Gastroesophageal sphincter (tissue), 4 donors: ENCODE data around the gene CAMSAP1. TPM values are rescaled to one million over a fixed set of nuclear protein-coding genes. Genes with fewer than 3 reads are reported as not detected.

Experiments used
- ATAC-seq: fragments of 150-250 bp; one replicate; pipeline ENCODE4 v1.9.1; 2016; ENCODE audit warnings: mild to moderate bottlenecking, moderate library complexity
- H3K27ac ChIP-seq, 4 donors: fragments of 200-600 bp; sonication (generic) in 3 of 4; 1 replicate in 3 of 4; 2 replicates in 1 of 4; pipeline ENCODE4 v1.5.1; 2016 to 2019
- H3K27me3 ChIP-seq: fragments of 200-600 bp; sonication (generic); one replicate; pipeline ENCODE4 v1.5.1; 2019
- H3K36me3 ChIP-seq, 2 donors: fragments of 200-600 bp; sonication (generic); one replicate each; pipeline ENCODE4 v1.5.1; 2019; ENCODE audit warnings: control low read depth in 1 of 2
- H3K4me1 ChIP-seq, 3 donors: fragments of 200-600 bp; sonication (generic); 1 replicate in 2 of 3; 2 replicates in 1 of 3; pipeline ENCODE4 v1.5.1; 2016 to 2019; ENCODE audit warnings: control low read depth in 2 of 3
- H3K4me3 ChIP-seq, 2 donors: fragments of 200-600 bp; sonication (generic); one replicate each; pipeline ENCODE4 v1.5.1; 2019; ENCODE audit warnings: mild to moderate bottlenecking in 1 of 2, moderate library complexity in 1 of 2
- H3K9me3 ChIP-seq, 3 donors: fragments of 200-600 bp; sonication (generic); one replicate each; pipeline ENCODE4 v1.5.1; 2017 to 2019; ENCODE audit warnings: control low read depth in 2 of 3
- CTCF ChIP-seq, 4 experiments: fragments of 200-600 bp in 2 of 4; fragments of 450-650 bp in 2 of 4; sonication (generic) in 1 of 4; IDR thresholded peaks; one replicate each; pipeline ENCODE4 v1.5.1; 2017 to 2019; ENCODE audit warnings: antibody characterized with exemption in 4 of 4, mild to moderate bottlenecking in 2 of 4, moderate library complexity in 2 of 4
- EP300 ChIP-seq: sonication (generic); formaldehyde crosslinking; IDR thresholded peaks from one replicate; pipeline ENCODE4 v1.6.1; 2017; ENCODE audit warnings: antibody characterized with exemption, mild to moderate bottlenecking
- POLR2A ChIP-seq, 2 donors: fragments of 450-650 bp; IDR thresholded peaks; one replicate each; pipeline ENCODE4 v1.6.1; 2017; ENCODE audit warnings: antibody characterized with exemption in 2 of 2, mild to moderate bottlenecking in 2 of 2, moderate library complexity in 1 of 2
- POLR2AphosphoS5 ChIP-seq: sonication (generic); formaldehyde crosslinking; IDR thresholded peaks from one replicate; pipeline ENCODE4 v1.6.1; 2017; ENCODE audit warnings: antibody characterized with exemption
- WGBS, 2 donors: methylation state at CpG; one replicate each; pipeline ENCODE4 v1.1.5; 2018; ENCODE audit warnings: low coverage in 1 of 2; 5-methylcytosine and 5-hydroxymethylcytosine counted together
- total RNA-seq, 4 donors: library from RNA; depleted of rRNA; stranded (reverse); fragments of >200 nt; gene quantifications; one replicate each; pipeline ENCODE4 v1.1.0, GENCODE V29; 2016

The CAMSAP1 gene
- total RNA-seq, 4 donors from 2014 or later = 27.5 to 49.2 (median 28.2) TPM

DNA sequence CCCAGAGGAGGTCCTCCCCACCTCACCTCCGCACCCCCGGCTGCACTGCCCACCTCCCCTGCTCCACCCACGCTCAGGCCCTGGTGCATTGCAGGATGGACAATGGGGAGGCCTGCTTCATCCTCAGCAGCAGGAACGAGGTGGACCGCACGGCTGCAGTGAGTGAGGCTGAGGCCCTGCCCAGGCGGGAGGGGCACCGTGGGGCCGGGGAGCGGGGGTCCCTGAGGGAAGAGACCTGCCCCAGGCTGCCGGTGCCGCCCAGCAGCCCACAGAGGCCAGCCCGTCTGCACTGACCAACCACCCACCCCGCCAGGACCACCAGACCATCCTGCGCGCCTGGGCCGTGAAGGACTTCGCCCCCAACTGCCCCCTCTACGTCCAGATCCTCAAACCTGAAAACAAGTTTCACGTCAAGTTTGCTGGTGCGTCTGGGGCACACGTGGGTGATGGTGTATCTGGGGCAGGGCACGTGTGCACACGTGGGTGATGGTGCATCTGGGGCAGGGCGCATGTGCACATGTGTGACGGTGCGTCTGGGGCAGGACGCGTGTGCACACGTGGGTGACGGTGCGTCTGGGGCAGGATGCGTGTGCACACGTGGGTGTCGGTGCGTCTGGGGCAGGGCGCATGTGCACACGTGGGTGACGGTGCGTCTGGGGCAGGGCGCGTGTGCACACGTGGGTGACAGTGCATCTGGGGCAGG is 138.7 kb downstream of the CAMSAP1 start:
- Histone ChIP-seq H3K4me1 (no peaks in the 10 kb centered on the region), H3K27ac (no peak overlapping the region), H3K27me3 (peaks cover 70% of the 10 kb centered on the region), H3K36me3 (no peaks in the 10 kb centered on the region), H3K9me3 (peaks cover 0 to 26% (median 0%) of the 10 kb centered on the region in 3 donors), H3K4me3 (no peak overlapping the region)
- no peak for TF ChIP-seq POLR2AphosphoS5
- TF ChIP-seq POLR2A (IDR thresholded peaks at IDR 0.05) = no peak
- no peak for TF ChIP-seq EP300
- no peak for TF ChIP-seq CTCF (IDR thresholded peaks at IDR 0.05)
- WGBS, 2 donors = 88 to 93% methylated on average over 6 to 9 of the region's 43 CpGs
- no peak for ATAC-seq

DNA sequence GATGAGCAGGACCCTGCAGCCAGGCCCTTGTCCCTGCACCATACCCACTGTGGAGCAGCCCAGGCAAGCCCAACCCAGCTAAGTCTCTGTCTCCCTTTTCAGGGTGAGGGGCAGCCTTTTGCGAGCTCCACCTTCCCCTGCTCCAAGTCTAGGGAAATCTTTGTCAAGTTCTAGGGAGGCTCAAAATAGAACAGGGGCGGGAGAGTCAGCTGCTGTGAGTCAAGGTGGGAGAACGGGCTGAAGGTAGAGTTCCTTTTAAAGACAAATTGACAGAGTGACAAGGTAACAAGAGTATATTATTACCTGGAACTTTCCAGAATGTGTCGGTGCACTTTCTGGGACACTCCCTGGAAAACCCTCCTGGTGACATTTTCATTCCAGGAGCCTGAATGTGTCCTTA is 140.6 kb downstream of the CAMSAP1 start:
- no peak overlapping the region for H3K27ac ChIP-seq
- H3K9me3 ChIP-seq = peaks cover 0 to 26% (median 0%) of the 10 kb centered on the region in 3 donors
- H3K36me3 ChIP-seq = no peaks in the 10 kb centered on the region
- 100% methylated on average over 1 of the region's 4 CpGs; no CpG with 5 or more reads in 1 of the 2 donors for WGBS, 2 donors
- H3K27me3 ChIP-seq = peaks cover 52% of the 10 kb centered on the region
- TF ChIP-seq POLR2AphosphoS5 (no peak), CTCF (IDR thresholded peaks at IDR 0.05) (no peak), EP300 (no peak), POLR2A (IDR thresholded peaks at IDR 0.05) (no peak)
- H3K4me1 ChIP-seq = no peaks in the 10 kb centered on the region
- H3K4me3 ChIP-seq = no peak overlapping the region
- no peak for ATAC-seq

DNA sequence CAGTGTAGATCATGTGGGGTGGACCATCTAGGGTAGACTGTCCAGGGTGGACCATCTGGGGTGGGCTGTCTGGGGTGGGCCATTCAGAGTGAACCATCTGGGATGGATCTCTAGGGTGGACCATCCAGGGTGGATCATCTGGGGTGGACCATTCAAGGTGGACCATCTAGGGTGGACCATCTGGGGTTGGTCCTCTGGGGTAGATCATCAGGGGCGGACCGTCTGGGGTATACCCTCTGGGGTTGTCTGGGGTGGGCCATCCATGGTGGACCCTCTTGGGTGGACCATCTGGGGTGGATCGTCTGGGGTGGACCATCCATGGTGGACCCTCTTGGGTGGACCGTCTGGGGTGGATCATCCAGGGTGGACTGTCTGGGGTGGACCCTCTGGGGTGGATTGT is 141.1 kb downstream of the CAMSAP1 start:
- TF ChIP-seq EP300 (no peak), POLR2AphosphoS5 (no peak), CTCF (IDR thresholded peaks at IDR 0.05) (no peak), POLR2A (IDR thresholded peaks at IDR 0.05) (no peak)
- H3K36me3 ChIP-seq = no peaks in the 10 kb centered on the region
- H3K9me3 ChIP-seq = peaks cover 0 to 26% (median 0%) of the 10 kb centered on the region in 3 donors
- no peak for ATAC-seq
- no peaks in the 10 kb centered on the region for H3K4me1 ChIP-seq
- no peak overlapping the region for H3K4me3 ChIP-seq
- H3K27ac ChIP-seq = no peak overlapping the region
- no CpG with 5 or more reads among the region's 4 CpGs for WGBS, 2 donors
- peaks cover 52% of the 10 kb centered on the region for H3K27me3 ChIP-seq

GRCh38 chr9:135765416-135765815 is 141.9 kb downstream of the CAMSAP1 start:
- TF ChIP-seq EP300 = no peak
- no peak for TF ChIP-seq POLR2AphosphoS5
- TF ChIP-seq POLR2A (IDR thresholded peaks at IDR 0.05) = no peak
- TF ChIP-seq CTCF (IDR thresholded peaks at IDR 0.05) = no peak
- peaks cover 51% of the 10 kb centered on the region for H3K27me3 ChIP-seq
- no peak overlapping the region for H3K4me3 ChIP-seq
- no peak overlapping the region for H3K27ac ChIP-seq
- no peaks in the 10 kb centered on the region for H3K36me3 ChIP-seq
- H3K4me1 ChIP-seq = no peaks in the 10 kb centered on the region
- no peak for ATAC-seq
- H3K9me3 ChIP-seq = peaks cover 0 to 26% (median 0%) of the 10 kb centered on the region in 3 donors
- 83% methylated on average over 1 of the region's 13 CpGs; no CpG with 5 or more reads in 1 of the 2 donors for WGBS, 2 donors

GRCh38 chr9:135764731-135765130 is 142.6 kb downstream of the CAMSAP1 start:
- WGBS, 2 donors = 57 to 80% methylated on average over 3 to 6 of the region's 19 CpGs
- no peak overlapping the region for H3K4me3 ChIP-seq
- ATAC-seq = no peak
- no peak for TF ChIP-seq EP300
- TF ChIP-seq CTCF (IDR thresholded peaks at IDR 0.05) = no peak
- TF ChIP-seq POLR2A (IDR thresholded peaks at IDR 0.05) = no peak
- TF ChIP-seq POLR2AphosphoS5 = no peak
- no peaks in the 10 kb centered on the region for H3K36me3 ChIP-seq
- H3K9me3 ChIP-seq = peaks cover 0 to 26% (median 0%) of the 10 kb centered on the region in 3 donors
- no peaks in the 10 kb centered on the region for H3K4me1 ChIP-seq
- no peak overlapping the region for H3K27ac ChIP-seq
- peaks cover 51% of the 10 kb centered on the region for H3K27me3 ChIP-seq
